SU-DHL-6 (cell line): ENCODE data around the gene VSTM5.

Experiments
- CTCF ChIP-seq: fragments of 200-600 bp; sonication (generic); IDR thresholded peaks from one replicate; pipeline ENCODE4 v1.5.1; 2017; ENCODE audit warnings: antibody characterized with exemption, mild to moderate bottlenecking, low read length, moderate library complexity; ENCODE audit not compliant: insufficient read depth, poor library complexity, severe bottlenecking
- EZH2phosphoT487 ChIP-seq: fragments of 200-600 bp; sonication (generic), shearing (Covaris generic); conservative IDR thresholded peaks from 2 replicates; pipeline ENCODE4 v1.6.1; 2018; ENCODE audit warnings: mild to moderate bottlenecking, antibody characterized with exemption, low read length, moderate library complexity, mixed read lengths

DNA sequence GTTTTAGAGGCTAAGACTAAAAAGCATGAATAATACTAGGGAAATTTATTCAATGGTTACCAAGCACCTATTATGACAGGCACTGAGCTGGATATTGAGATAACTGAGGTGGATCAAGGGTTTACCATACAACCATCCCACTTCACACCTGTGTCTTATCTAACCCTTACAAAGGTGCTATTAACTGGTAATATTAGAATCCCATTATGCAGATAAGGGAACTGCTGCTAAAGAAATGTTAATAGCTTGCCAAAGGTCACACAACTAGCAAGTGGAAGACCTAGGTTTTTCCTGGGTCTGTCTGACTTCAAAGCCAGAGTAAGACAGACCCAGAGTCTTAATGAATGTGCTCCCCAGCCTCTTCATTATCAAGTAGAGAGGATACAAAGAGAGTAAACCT, 21.1 kb upstream of the VSTM5 start:
- TF ChIP-seq CTCF (no peak), EZH2phosphoT487 (no peak)
